ENCODE results near the gene TRABD2B. TPM values are rescaled to one million over a fixed set of nuclear protein-coding genes. Genes with fewer than 3 reads are reported as not detected.

TRABD2B gene
- total and polyA plus RNA-seq, 2 experiments from 2014 or later: 1.00 to 2.3 TPM

- TF ChIP-seq EZH2 (IDR thresholded peaks at IDR 0.05; ENCODE audit: borderline replicate concordance) (no peak), EZH2phosphoT487 (IDR thresholded peaks at IDR 0.05; ENCODE audit: low read depth, severe bottlenecking, unreplicated experiment) (no peak), CTCF (IDR thresholded peaks at IDR 0.05; ENCODE audit: poor library complexity) (no peak)
- WGBS (ENCODE audit: low lambda C conversion rate, missing lambda C conversion rate): 88% methylated on average over 8 of the region's 8 CpGs
- Histone ChIP-seq H2AFZ (no peak overlapping the region), H3K27ac (no peak overlapping the region), H3K4me2 (no peak overlapping the region), H3K36me3 (replicated peaks; ENCODE audit: insufficient read depth, low read depth) (no peaks in the 10 kb centered on the region), H3K9me2 (replicated peaks; ENCODE audit: insufficient read depth) (no peaks in the 10 kb centered on the region), H3K79me2 (no peaks in the 10 kb centered on the region), H3K9me3 (ENCODE audit: low read depth) (no peaks in the 10 kb centered on the region), H3K27me3 (peaks cover 56% of the 10 kb centered on the region), H4K20me1 (ENCODE audit: insufficient read depth, poor library complexity, severe bottlenecking) (no peaks in the 10 kb centered on the region), H3K4me3 (no peak overlapping the region), H3K4me1 (ENCODE audit: insufficient read depth) (peaks cover 17% of the 10 kb centered on the region)
- DNase-seq (ENCODE audit: low spot score): no peak
These were observed 275.1 kb downstream of the TRABD2B start for GRCh38 chr1:47722101-47722500.

- Histone ChIP-seq H3K36me3 (replicated peaks; ENCODE audit: insufficient read depth, low read depth) (no peaks in the 10 kb centered on the region), H3K9me2 (replicated peaks; ENCODE audit: insufficient read depth) (no peaks in the 10 kb centered on the region), H3K4me3 (no peak overlapping the region), H3K9me3 (ENCODE audit: low read depth) (no peaks in the 10 kb centered on the region), H4K20me1 (ENCODE audit: insufficient read depth, poor library complexity, severe bottlenecking) (no peaks in the 10 kb centered on the region), H2AFZ (no peak overlapping the region), H3K4me1 (ENCODE audit: insufficient read depth) (peaks cover 8% of the 10 kb centered on the region), H3K4me2 (no peak overlapping the region), H3K27ac (no peak overlapping the region), H3K27me3 (peaks cover 70% of the 10 kb centered on the region), H3K79me2 (no peaks in the 10 kb centered on the region)
- 72% methylated on average over 3 of the region's 4 CpGs for WGBS (ENCODE audit: low lambda C conversion rate, missing lambda C conversion rate)
- no peak for TF ChIP-seq EZH2phosphoT487 (IDR thresholded peaks at IDR 0.05; ENCODE audit: low read depth, severe bottlenecking, unreplicated experiment)
- no peak for TF ChIP-seq CTCF (IDR thresholded peaks at IDR 0.05; ENCODE audit: poor library complexity)
- TF ChIP-seq EZH2 (IDR thresholded peaks at IDR 0.05; ENCODE audit: borderline replicate concordance): no peak
- no peak for DNase-seq (ENCODE audit: low spot score)
These were observed 277.1 kb downstream of the TRABD2B start for GRCh38 chr1:47720111-47720510.

- no peak overlapping the region for H3K27ac ChIP-seq
- H4K20me1 ChIP-seq (ENCODE audit: insufficient read depth, poor library complexity, severe bottlenecking): no peaks in the 10 kb centered on the region
- H3K4me1 ChIP-seq (ENCODE audit: insufficient read depth): no peaks in the 10 kb centered on the region
- no peak overlapping the region for H3K4me3 ChIP-seq
- no peaks in the 10 kb centered on the region for H3K9me3 ChIP-seq (ENCODE audit: low read depth)
- TF ChIP-seq CTCF (IDR thresholded peaks at IDR 0.05; ENCODE audit: poor library complexity) (no peak), EZH2phosphoT487 (IDR thresholded peaks at IDR 0.05; ENCODE audit: low read depth, severe bottlenecking, unreplicated experiment) (no peak), EZH2 (IDR thresholded peaks at IDR 0.05; ENCODE audit: borderline replicate concordance) (no peak)
- H2AFZ ChIP-seq: no peak overlapping the region
- H3K79me2 ChIP-seq: no peaks in the 10 kb centered on the region
- H3K36me3 ChIP-seq (replicated peaks; ENCODE audit: insufficient read depth, low read depth): no peaks in the 10 kb centered on the region
- DNase-seq (ENCODE audit: low spot score): no peak
- peaks cover 81% of the 10 kb centered on the region for H3K27me3 ChIP-seq
- H3K9me2 ChIP-seq (replicated peaks; ENCODE audit: insufficient read depth): no peaks in the 10 kb centered on the region
- H3K4me2 ChIP-seq: no peak overlapping the region
These were observed 279.8 kb downstream of the TRABD2B start for GRCh38 chr1:47717341-47717740.

Measured in hepatocyte (in vitro differentiated cells).